Activated naive CD8-positive, alpha-beta T cell treated with anti-CD3 and anti-CD28 coated beads, Interleukin-2, amount 10 ng/mL, durations not matched to agents 7 days and 5 days (primary cell): ENCODE results near the gene IFT27. TPM values are rescaled to one million over a fixed set of nuclear protein-coding genes. Genes with fewer than 3 reads are reported as not detected.

Experiments
- ATAC-seq: fragments of 150-1000 bp; cut with Tn5 transposase; one replicate; pipeline ENCODE4 v1.10.0; 2021; ENCODE audit warnings: low read depth, moderate library complexity
- POLR2A ChIA-PET: fragments of 350-600 bp; sonication (Branson Sonifier 250); formaldehyde crosslinking; loops from one replicate; lab custom pipeline; 2021; ENCODE audit warnings: antibody characterized with exemption; lab: Charles Lee
- DNase-seq: peaks from one replicate; pipeline ENCODE4 v3.0.0; 2021
- H3K27ac Mint-ChIP-seq: one replicate; pipeline ENCODE4 v1.8.0; 2022; ENCODE audit warnings: mild to moderate bottlenecking, mixed read lengths
- H3K27me3 Mint-ChIP-seq: one replicate; pipeline ENCODE4 v1.8.0; 2022; ENCODE audit warnings: mild to moderate bottlenecking, moderate library complexity, mixed read lengths
- H3K36me3 Mint-ChIP-seq: one replicate; pipeline ENCODE4 v1.8.0; 2021; ENCODE audit warnings: mild to moderate bottlenecking, mixed read lengths
- H3K4me1 Mint-ChIP-seq: one replicate; pipeline ENCODE4 v1.8.0; 2021; ENCODE audit warnings: mixed read lengths
- H3K4me3 Mint-ChIP-seq: one replicate; pipeline ENCODE4 v1.8.0; 2022; ENCODE audit warnings: mild to moderate bottlenecking, moderate library complexity, mixed read lengths
- H3K9me3 Mint-ChIP-seq: one replicate; pipeline ENCODE4 v1.8.0; 2021; ENCODE audit warnings: mixed read lengths
- total RNA-seq, 2 experiments: library from RNA; stranded (reverse); gene quantifications; one replicate each; pipeline ENCODE4 v1.2.3, GENCODE V29; 2021

IFT27 gene
- total RNA-seq, 2 experiments from 2014 or later, result 23.5 to 27.8 TPM

GRCh38 chr22:36781656-36782627 lies 6.0 kb upstream of the IFT27 start:
- peak overlapping the region; percentile 87 for H3K27ac Mint-ChIP-seq
- POLR2A ChIA-PET, result interaction anchor here (0.7 to 2.1 kb wide), 7 partner anchors 27 to 197 kb away, joined by 3 to 10 read pairs (median 4); partner anchors contain the start of gene NCF4
- no peaks in the 10 kb centered on the region for H3K36me3 Mint-ChIP-seq
- DNase-seq (peak; percentile 94), ATAC-seq (peak; percentile 96)
- H3K4me3 Mint-ChIP-seq, result peak overlapping the region; percentile 43
- H3K27me3 Mint-ChIP-seq, result peaks cover 9% of the 10 kb centered on the region
- H3K9me3 Mint-ChIP-seq, result no peaks in the 10 kb centered on the region
- H3K4me1 Mint-ChIP-seq, result peaks cover 25% of the 10 kb centered on the region

DNA sequence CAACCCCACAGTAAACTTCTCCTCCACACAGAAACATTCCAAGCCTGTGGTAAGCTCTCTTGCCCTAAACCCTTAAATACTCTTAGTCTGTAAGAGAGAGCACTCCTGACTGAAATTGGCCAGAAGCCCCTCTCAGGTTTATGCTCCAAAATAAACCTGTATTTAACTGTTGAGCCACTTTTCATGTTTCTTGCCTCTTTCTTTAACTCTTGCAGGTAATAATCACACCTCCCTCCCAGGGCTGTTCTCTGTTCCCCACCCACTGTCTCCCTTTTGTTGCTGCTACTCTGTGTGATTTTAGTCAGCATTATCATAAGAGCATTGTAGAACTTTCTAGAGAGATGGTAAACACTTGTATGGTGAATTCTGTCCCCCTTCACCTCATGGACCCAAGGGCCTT lies 2.1 kb upstream of the IFT27 start:
- H3K36me3 Mint-ChIP-seq, result no peaks in the 10 kb centered on the region
- H3K4me3 Mint-ChIP-seq, result no peak overlapping the region
- ATAC-seq, result no peak
- H3K27ac Mint-ChIP-seq, result peak overlapping the region; percentile 59
- no peak for DNase-seq
- H3K9me3 Mint-ChIP-seq, result no peaks in the 10 kb centered on the region
- no peaks in the 10 kb centered on the region for H3K27me3 Mint-ChIP-seq
- POLR2A ChIA-PET, result no interaction called here
- H3K4me1 Mint-ChIP-seq, result peaks cover 37% of the 10 kb centered on the region

DNA sequence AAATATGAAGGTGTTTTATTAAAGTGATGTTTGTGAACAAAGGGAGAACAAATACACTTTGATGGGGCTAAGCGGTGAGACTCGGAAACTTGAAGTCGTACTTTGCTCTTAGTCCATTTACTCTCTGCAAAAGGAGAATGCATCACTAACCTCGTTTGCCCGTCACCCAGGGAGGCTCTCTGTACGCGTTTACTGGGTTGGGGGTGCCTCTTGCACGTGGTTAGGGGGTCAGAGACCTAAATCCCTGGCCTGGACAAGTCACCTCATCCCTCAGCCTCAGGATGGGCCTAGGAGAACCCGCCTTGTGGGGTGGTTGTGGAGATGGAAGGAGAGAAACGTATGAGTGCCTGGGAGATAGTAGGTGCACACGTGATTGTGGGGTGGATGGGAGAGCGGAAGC lies 803 bp upstream of the IFT27 start:
- Mint-ChIP-seq H3K27ac (peak overlapping the region; percentile 92), H3K4me1 (peaks cover 26% of the 10 kb centered on the region)

GRCh38 chr22:36775586-36775963 lies 344 bp downstream of the IFT27 start:
- peaks cover 22% of the 10 kb centered on the region for H3K4me1 Mint-ChIP-seq

More for the DNA sequence above, 803 bp upstream of the IFT27 start:
- ATAC-seq (no peak), DNase-seq (peak; percentile 49)
- H3K9me3 Mint-ChIP-seq, result no peaks in the 10 kb centered on the region
- H3K36me3 Mint-ChIP-seq, result no peaks in the 10 kb centered on the region
- POLR2A ChIA-PET, result interaction anchor here (0.8 to 2.1 kb wide), 15 partner anchors 9 to 453 kb away, joined by 3 to 17 read pairs (median 4); partner anchors contain the start of genes EIF3D, NCF4 and TST
- peak overlapping the region; percentile 83 for H3K4me3 Mint-ChIP-seq
- H3K27me3 Mint-ChIP-seq, result no peaks in the 10 kb centered on the region

DNA sequence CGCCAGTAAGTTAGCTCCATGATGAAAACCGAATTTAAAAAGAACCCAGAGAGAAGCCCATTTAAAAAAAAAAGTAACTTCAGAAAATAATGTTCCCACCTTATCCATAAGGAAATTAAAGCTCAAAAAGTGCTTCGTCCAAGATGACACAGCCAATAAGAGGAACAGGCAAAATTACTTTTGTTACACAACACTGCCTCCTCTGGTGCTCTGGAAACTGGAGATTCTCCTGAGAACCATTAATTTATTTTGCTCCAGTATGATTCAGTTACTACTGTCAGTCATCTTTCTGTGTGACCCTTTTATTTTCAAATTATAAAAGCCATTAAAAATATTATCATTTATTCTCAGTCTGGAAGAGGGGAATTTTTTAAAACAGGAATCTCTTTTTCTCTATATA lies 2.0 kb downstream of the IFT27 start:
- POLR2A ChIA-PET, result interaction anchor here (0.6 to 0.7 kb wide), 4 partner anchors 16 to 1979 kb away, joined by 3 to 6 read pairs (median 3); no protein-coding TSS in a partner anchor
- Mint-ChIP-seq H3K9me3 (no peaks in the 10 kb centered on the region), H3K27ac (no peak overlapping the region), H3K27me3 (no peaks in the 10 kb centered on the region), H3K36me3 (peaks cover 2% of the 10 kb centered on the region), H3K4me1 (peaks cover 22% of the 10 kb centered on the region), H3K4me3 (no peak overlapping the region)
- DNase-seq (no peak), ATAC-seq (no peak)

More at GRCh38 chr22:36775586-36775963, 344 bp downstream of the IFT27 start:
- Mint-ChIP-seq H3K36me3 (peaks cover 2% of the 10 kb centered on the region), H3K4me3 (peak overlapping the region; percentile 83), H3K9me3 (no peaks in the 10 kb centered on the region), H3K27me3 (no peaks in the 10 kb centered on the region), H3K27ac (peak overlapping the region; percentile 72)
- ATAC-seq (peak; percentile 0), DNase-seq (no peak)
- POLR2A ChIA-PET, result interaction anchor here (0.7 to 2.1 kb wide), 20 partner anchors 11 to 426 kb away, joined by 3 to 17 read pairs (median 4); partner anchors contain the start of genes EIF3D, FOXRED2, NCF4 and TST

GRCh38 chr22:36772451-36772850 lies 3.5 kb downstream of the IFT27 start:
- ATAC-seq (no peak), DNase-seq (no peak)
- Mint-ChIP-seq H3K36me3 (peaks cover 2% of the 10 kb centered on the region), H3K9me3 (no peaks in the 10 kb centered on the region), H3K27me3 (no peaks in the 10 kb centered on the region), H3K4me3 (no peak overlapping the region), H3K27ac (no peak overlapping the region), H3K4me1 (peaks cover 17% of the 10 kb centered on the region)
- POLR2A ChIA-PET, result no interaction called here

DNA sequence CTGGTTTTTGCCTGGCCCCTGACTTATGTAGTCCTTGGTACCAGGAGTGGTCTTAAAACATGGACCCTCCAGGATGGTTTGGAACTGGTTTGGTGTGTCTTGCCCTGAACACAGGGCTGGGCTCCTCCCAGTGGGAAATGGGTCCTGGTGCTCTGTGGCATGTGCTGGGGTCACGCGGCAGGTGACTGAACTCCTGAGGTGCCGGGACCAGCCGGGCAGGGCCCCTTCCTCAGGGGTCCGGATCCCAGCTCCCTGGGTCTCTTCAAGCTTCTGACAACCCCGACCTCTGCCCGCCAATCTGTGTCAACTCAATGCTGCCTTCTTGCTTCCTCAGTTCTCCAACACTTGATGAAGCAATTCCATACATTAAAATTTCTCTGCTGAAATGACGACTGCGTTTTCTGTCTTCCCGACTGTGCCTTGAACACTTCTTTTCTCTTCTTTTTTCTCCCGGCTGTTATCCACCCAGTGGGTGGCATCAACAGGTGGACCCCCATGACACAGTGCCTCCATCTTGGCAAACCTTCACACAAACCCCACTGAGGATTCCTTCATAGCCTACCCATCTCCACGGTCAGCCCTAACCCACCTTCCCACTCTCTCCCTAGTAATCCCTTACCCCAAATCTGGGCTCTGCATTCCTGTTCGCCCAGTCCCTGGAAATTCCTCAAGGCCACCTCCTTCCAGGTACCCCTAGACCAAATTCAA lies 4.4 kb downstream of the IFT27 start:
- Mint-ChIP-seq H3K4me1 (peaks cover 8% of the 10 kb centered on the region), H3K27ac (no peak overlapping the region), H3K27me3 (no peaks in the 10 kb centered on the region), H3K36me3 (peaks cover 2% of the 10 kb centered on the region), H3K4me3 (no peak overlapping the region), H3K9me3 (no peaks in the 10 kb centered on the region)
- POLR2A ChIA-PET, result no interaction called here
- ATAC-seq (no peak), DNase-seq (no peak)

- Mint-ChIP-seq H3K36me3 (peaks cover 2% of the 10 kb centered on the region), H3K4me3 (no peak overlapping the region), H3K9me3 (no peaks in the 10 kb centered on the region), H3K4me1 (peaks cover 7% of the 10 kb centered on the region), H3K27me3 (no peaks in the 10 kb centered on the region), H3K27ac (no peak overlapping the region)
- POLR2A ChIA-PET, result no interaction called here
- no peak for ATAC-seq
- DNase-seq, result no peak
Observed at GRCh38 chr22:36770513-36771231, 5.2 kb downstream of the IFT27 start.

DNA sequence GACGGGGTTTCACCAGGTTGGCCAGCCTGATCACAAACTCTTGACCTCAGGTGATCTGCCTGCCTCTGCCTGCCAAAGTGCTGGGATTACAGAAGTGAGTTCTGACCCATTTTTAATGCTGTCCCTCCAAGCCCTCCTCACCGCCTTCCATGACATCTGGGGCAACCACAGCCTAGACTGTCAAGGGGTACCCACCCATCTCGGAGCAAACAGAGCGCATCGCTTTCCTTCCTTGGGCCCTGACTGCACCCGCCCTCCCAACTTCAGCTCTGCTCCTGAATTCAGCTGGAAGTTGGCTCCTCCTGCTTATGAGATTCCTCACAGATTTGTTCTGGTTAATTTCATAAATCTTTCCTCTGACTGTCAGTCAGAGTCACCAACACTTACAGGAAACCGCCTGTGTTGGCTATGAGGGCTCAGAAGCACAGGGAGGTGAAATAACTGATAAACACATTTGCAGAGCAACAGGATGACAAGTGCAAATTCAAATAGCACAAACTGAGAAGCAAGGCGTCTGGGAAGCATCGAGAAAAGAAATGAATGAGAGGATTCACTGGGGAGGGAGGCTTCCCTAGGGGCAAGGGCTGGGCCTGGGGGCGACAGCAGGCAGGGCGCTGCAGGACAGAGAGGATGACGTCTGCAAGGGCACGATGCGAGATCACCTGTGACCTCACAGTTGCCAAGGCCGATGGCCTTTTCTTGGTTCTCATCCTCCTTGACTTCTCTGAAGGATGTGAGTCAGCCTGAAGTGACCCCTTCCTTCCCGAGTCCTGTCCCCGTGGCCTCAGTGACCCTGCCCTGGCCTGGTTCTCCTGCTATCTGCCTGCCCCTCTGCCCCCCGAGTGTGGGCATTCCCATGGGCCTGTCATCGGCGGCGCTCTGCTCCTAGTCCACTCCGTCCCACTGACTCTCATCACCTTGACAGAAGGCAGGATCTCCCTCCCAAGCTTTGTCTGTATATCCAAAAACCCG lies 6.1 kb downstream of the IFT27 start:
- Mint-ChIP-seq H3K27ac (no peak overlapping the region), H3K27me3 (no peaks in the 10 kb centered on the region), H3K4me3 (no peak overlapping the region), H3K4me1 (peaks cover under 1% of the 10 kb centered on the region), H3K9me3 (no peaks in the 10 kb centered on the region), H3K36me3 (peaks cover 2% of the 10 kb centered on the region)
- POLR2A ChIA-PET, result no interaction called here
- no peak for ATAC-seq
- DNase-seq, result no peak

GRCh38 chr22:36768616-36769015 lies 7.3 kb downstream of the IFT27 start:
- POLR2A ChIA-PET, result no interaction called here
- ATAC-seq, result no peak
- Mint-ChIP-seq H3K27ac (no peak overlapping the region), H3K4me1 (no peaks in the 10 kb centered on the region), H3K27me3 (no peaks in the 10 kb centered on the region), H3K4me3 (no peak overlapping the region), H3K36me3 (peaks cover 2% of the 10 kb centered on the region), H3K9me3 (no peaks in the 10 kb centered on the region)
- no peak for DNase-seq

DNA sequence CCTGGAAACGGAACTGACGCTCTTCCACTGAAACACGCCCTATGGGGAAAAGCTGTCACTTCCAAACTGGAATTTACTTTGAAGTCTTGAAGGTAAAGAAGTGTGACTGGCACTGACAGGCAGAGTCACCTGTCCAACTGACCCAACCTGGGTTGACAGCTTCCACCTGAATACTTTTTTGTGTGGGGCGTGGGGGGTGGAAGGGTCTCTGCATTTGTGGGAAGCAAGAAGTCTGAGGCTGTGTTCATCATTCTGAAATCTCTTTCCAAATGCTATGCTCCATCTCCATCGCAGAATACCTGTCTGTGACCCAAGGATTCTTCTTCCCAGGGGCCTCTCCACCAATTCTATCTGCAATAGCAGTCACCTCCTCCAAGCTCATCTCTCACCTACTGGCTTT lies 7.8 kb downstream of the IFT27 start:
- POLR2A ChIA-PET, result no interaction called here
- H3K36me3 Mint-ChIP-seq, result peaks cover 2% of the 10 kb centered on the region
- H3K4me3 Mint-ChIP-seq, result no peak overlapping the region
- DNase-seq, result no peak
- H3K27ac Mint-ChIP-seq, result no peak overlapping the region
- no peaks in the 10 kb centered on the region for H3K9me3 Mint-ChIP-seq
- H3K4me1 Mint-ChIP-seq, result no peaks in the 10 kb centered on the region
- H3K27me3 Mint-ChIP-seq, result no peaks in the 10 kb centered on the region
- no peak for ATAC-seq
